ENCODE results near the gene BPGM. TPM values are rescaled to one million over a fixed set of nuclear protein-coding genes. Genes with fewer than 3 reads are reported as not detected.

Gene BPGM
- total RNA-seq, 1 experiment from 2014 or later: 18.5 TPM

GRCh38 chr7:134722786-134723322 lies 76.2 kb downstream of the BPGM start:
- no peaks in the 10 kb centered on the region for H3K9me2 ChIP-seq (ENCODE audit: insufficient read depth)
- BruUV-seq (replicated peaks): no TSS peak
- no peaks in the 10 kb centered on the region for H3K79me2 ChIP-seq (ENCODE audit: low read depth)
- TF ChIP-seq EZH2 (IDR thresholded peaks at IDR 0.05; ENCODE audit: low read depth): no peak
- TF ChIP-seq CTCF (conservative IDR thresholded peaks at IDR 0.05): no peak
- CTCF ChIA-PET: interaction anchor here (0.9 kb wide), 1 partner anchor 33 kb away, joined by 3 read pairs; no protein-coding TSS in a partner anchor
- POLR2A ChIA-PET (ENCODE audit: unreplicated experiment): no interaction called here
- no peaks in the 10 kb centered on the region for H3K4me1 ChIP-seq (replicated peaks; ENCODE audit: insufficient read depth)
- H4K20me1 ChIP-seq (ENCODE audit: insufficient read depth): no peaks in the 10 kb centered on the region
- H3K4me2 ChIP-seq: no peak overlapping the region
- H2AFZ ChIP-seq: no peak overlapping the region
- no peak overlapping the region for H3K27ac ChIP-seq
- no peaks in the 10 kb centered on the region for H3F3A ChIP-seq (ENCODE audit: insufficient read depth, low read depth)
- intact Hi-C loops (cut with micrococcal nuclease; ENCODE audit: unreplicated experiment): no loop called here
- H3K27me3 ChIP-seq (ENCODE audit: insufficient read depth, low read depth): no peaks in the 10 kb centered on the region
- H3K4me3 ChIP-seq: no peak overlapping the region
- no peaks in the 10 kb centered on the region for H3K36me3 ChIP-seq (ENCODE audit: low read depth)
- no peak for DNase-seq
- H3K9me3 ChIP-seq (ENCODE audit: insufficient read depth, low read depth): no peaks in the 10 kb centered on the region

GRCh38 chr7:134723892-134724291 lies 77.2 kb downstream of the BPGM start:
- H3K27ac ChIP-seq: no peak overlapping the region
- no peaks in the 10 kb centered on the region for H3F3A ChIP-seq (ENCODE audit: insufficient read depth, low read depth)
- H3K4me3 ChIP-seq: no peak overlapping the region
- H3K36me3 ChIP-seq (ENCODE audit: low read depth): no peaks in the 10 kb centered on the region
- H2AFZ ChIP-seq: no peak overlapping the region
- CTCF ChIA-PET: interaction anchor here (0.9 to 1.0 kb wide), 2 partner anchors 14 to 230 kb away, joined by 3 read pairs; no protein-coding TSS in a partner anchor
- H3K27me3 ChIP-seq (ENCODE audit: insufficient read depth, low read depth): no peaks in the 10 kb centered on the region
- no peaks in the 10 kb centered on the region for H3K9me3 ChIP-seq (ENCODE audit: insufficient read depth, low read depth)
- H3K4me2 ChIP-seq: no peak overlapping the region
- no TSS peak for BruUV-seq (replicated peaks)
- intact Hi-C loops (cut with micrococcal nuclease; ENCODE audit: unreplicated experiment): no loop called here
- no peaks in the 10 kb centered on the region for H3K79me2 ChIP-seq (ENCODE audit: low read depth)
- H3K4me1 ChIP-seq (replicated peaks; ENCODE audit: insufficient read depth): no peaks in the 10 kb centered on the region
- no peaks in the 10 kb centered on the region for H4K20me1 ChIP-seq (ENCODE audit: insufficient read depth)
- no peaks in the 10 kb centered on the region for H3K9me2 ChIP-seq (ENCODE audit: insufficient read depth)
- POLR2A ChIA-PET (ENCODE audit: unreplicated experiment): no interaction called here
- TF ChIP-seq EZH2 (IDR thresholded peaks at IDR 0.05; ENCODE audit: low read depth) (no peak), CTCF (conservative IDR thresholded peaks at IDR 0.05) (no peak)
- DNase-seq: no peak

GRCh38 chr7:134724606-134725005 lies 78.0 kb downstream of the BPGM start:
- no peaks in the 10 kb centered on the region for H3K36me3 ChIP-seq (ENCODE audit: low read depth)
- TF ChIP-seq CTCF (conservative IDR thresholded peaks at IDR 0.05) (peak; percentile 71), EZH2 (IDR thresholded peaks at IDR 0.05; ENCODE audit: low read depth) (no peak)

More at GRCh38 chr7:134724606-134725005, 78.0 kb downstream of the BPGM start:
- ChIA-PET POLR2A (ENCODE audit: unreplicated experiment) (no interaction called here), CTCF (interaction anchor here (1.0 kb wide), 1 partner anchor 13 kb away, joined by 3 read pairs; no protein-coding TSS in a partner anchor)
- DNase-seq: peak in 1 of 2 experiments; percentile 19
- no peak overlapping the region for H2AFZ ChIP-seq
- H3K9me3 ChIP-seq (ENCODE audit: insufficient read depth, low read depth): no peaks in the 10 kb centered on the region
- no peak overlapping the region for H3K4me2 ChIP-seq
- H3K79me2 ChIP-seq (ENCODE audit: low read depth): no peaks in the 10 kb centered on the region
- H3K27ac ChIP-seq: no peak overlapping the region
- intact Hi-C loops (cut with micrococcal nuclease; ENCODE audit: unreplicated experiment): no loop called here
- no TSS peak for BruUV-seq (replicated peaks)
- H3K4me1 ChIP-seq (replicated peaks; ENCODE audit: insufficient read depth): no peaks in the 10 kb centered on the region
- H3K4me3 ChIP-seq: no peak overlapping the region
- H3K27me3 ChIP-seq (ENCODE audit: insufficient read depth, low read depth): no peaks in the 10 kb centered on the region
- no peaks in the 10 kb centered on the region for H3K9me2 ChIP-seq (ENCODE audit: insufficient read depth)
- no peaks in the 10 kb centered on the region for H3F3A ChIP-seq (ENCODE audit: insufficient read depth, low read depth)
- H4K20me1 ChIP-seq (ENCODE audit: insufficient read depth): no peaks in the 10 kb centered on the region

All from PC-9 (cell line).